Measurements from ENCODE around the gene STX8.

GRCh38 chr17:9258115-9259015, 317.3 kb downstream of the STX8 start:
- TF ChIP-seq, protein P1, sequence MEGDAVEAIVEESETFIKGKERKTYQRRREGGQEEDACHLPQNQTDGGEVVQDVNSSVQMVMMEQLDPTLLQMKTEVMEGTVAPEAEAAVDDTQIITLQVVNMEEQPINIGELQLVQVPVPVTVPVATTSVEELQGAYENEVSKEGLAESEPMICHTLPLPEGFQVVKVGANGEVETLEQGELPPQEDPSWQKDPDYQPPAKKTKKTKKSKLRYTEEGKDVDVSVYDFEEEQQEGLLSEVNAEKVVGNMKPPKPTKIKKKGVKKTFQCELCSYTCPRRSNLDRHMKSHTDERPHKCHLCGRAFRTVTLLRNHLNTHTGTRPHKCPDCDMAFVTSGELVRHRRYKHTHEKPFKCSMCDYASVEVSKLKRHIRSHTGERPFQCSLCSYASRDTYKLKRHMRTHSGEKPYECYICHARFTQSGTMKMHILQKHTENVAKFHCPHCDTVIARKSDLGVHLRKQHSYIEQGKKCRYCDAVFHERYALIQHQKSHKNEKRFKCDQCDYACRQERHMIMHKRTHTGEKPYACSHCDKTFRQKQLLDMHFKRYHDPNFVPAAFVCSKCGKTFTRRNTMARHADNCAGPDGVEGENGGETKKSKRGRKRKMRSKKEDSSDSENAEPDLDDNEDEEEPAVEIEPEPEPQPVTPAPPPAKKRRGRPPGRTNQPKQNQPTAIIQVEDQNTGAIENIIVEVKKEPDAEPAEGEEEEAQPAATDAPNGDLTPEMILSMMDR (IDR thresholded peaks at IDR 0.05) = no peak
- TF ChIP-seq POLR2A (IDR thresholded peaks at IDR 0.05) = no peak
